ENCODE measurements around the gene DISP2. TPM values are rescaled to one million over a fixed set of nuclear protein-coding genes. Genes with fewer than 3 reads are reported as not detected.

Gene DISP2
- total and polyA plus RNA-seq, 9 of the 15 experiments (the other 6 are each of a cell fraction or from before 2014, with no cell fraction given): 0.06 to 0.89 (median 0.15) TPM; not detected in 1

GRCh38 chr15:40421246-40422157, 63.5 kb downstream of the DISP2 start (continued):
- TF ChIP-seq MAZ (CRISPR knock-in tag; conservative IDR thresholded peaks at IDR 0.05 in 1 of 2, IDR thresholded peaks at IDR 0.05 in 1 of 2) (peak in 1 of 2 experiments; percentile 68; a peak in 2 of 4 replicates), HLTF (IDR thresholded peaks at IDR 0.05) (no peak), HDAC1 (IDR thresholded peaks at IDR 0.05) (no peak), CXXC5 (CRISPR knock-in tag; IDR thresholded peaks at IDR 0.05) (peak; percentile 53; the same call in 1 of the 2 replicates), HCFC1 (IDR thresholded peaks at IDR 0.05; ENCODE audit: low read depth, low read length) (no peak), JUND (IDR thresholded peaks at IDR 0.05; ENCODE audit: borderline replicate concordance, low read depth, low read length) (peak; percentile 36; the same call in 1 of the 2 replicates), JUND (tag; IDR thresholded peaks at IDR 0.05; ENCODE audit: borderline replicate concordance, low read depth, low read length) (no peak), ZNF121 (CRISPR knock-in tag; conservative IDR thresholded peaks at IDR 0.05) (no peak), CTCFL (IDR thresholded peaks at IDR 0.05; ENCODE audit: borderline replicate concordance, insufficient read depth, low read depth, low read length, poor library complexity, severe bottlenecking) (peak; percentile 34), NFE2L1 (tag; IDR thresholded peaks at IDR 0.05; ENCODE audit: borderline replicate concordance, low read depth) (no peak), CHD2 (IDR thresholded peaks at IDR 0.05; ENCODE audit: low read depth, low read length) (no peak), E4F1 (CRISPR knock-in tag; IDR thresholded peaks at IDR 0.05; ENCODE audit: borderline replicate concordance) (no peak), MYC (IDR thresholded peaks at IDR 0.05; ENCODE audit: low read depth, low read length) (peak; percentile 40; the same call in 1 of the 2 replicates), MYC (CRISPR knock-in tag; IDR thresholded peaks at IDR 0.05; ENCODE audit: borderline replicate concordance, low read depth) (no peak), PHB (CRISPR knock-in tag; IDR thresholded peaks at IDR 0.05) (no peak), GABPB1 (CRISPR knock-in tag; IDR thresholded peaks at IDR 0.05) (no peak), PML (IDR thresholded peaks at IDR 0.05; ENCODE audit: low read length) (no peak), RB1 (IDR thresholded peaks at IDR 0.05; ENCODE audit: low read depth) (peak; percentile 90; the same call in 1 of the 2 replicates)
- TF ChIP-seq, protein P1, sequence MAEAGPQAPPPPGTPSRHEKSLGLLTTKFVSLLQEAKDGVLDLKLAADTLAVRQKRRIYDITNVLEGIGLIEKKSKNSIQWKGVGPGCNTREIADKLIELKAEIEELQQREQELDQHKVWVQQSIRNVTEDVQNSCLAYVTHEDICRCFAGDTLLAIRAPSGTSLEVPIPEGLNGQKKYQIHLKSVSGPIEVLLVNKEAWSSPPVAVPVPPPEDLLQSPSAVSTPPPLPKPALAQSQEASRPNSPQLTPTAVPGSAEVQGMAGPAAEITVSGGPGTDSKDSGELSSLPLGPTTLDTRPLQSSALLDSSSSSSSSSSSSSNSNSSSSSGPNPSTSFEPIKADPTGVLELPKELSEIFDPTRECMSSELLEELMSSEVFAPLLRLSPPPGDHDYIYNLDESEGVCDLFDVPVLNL (CRISPR knock-in tag; IDR thresholded peaks at IDR 0.05; ENCODE audit: low read depth): no peak
- TF ChIP-seq, protein P2, sequence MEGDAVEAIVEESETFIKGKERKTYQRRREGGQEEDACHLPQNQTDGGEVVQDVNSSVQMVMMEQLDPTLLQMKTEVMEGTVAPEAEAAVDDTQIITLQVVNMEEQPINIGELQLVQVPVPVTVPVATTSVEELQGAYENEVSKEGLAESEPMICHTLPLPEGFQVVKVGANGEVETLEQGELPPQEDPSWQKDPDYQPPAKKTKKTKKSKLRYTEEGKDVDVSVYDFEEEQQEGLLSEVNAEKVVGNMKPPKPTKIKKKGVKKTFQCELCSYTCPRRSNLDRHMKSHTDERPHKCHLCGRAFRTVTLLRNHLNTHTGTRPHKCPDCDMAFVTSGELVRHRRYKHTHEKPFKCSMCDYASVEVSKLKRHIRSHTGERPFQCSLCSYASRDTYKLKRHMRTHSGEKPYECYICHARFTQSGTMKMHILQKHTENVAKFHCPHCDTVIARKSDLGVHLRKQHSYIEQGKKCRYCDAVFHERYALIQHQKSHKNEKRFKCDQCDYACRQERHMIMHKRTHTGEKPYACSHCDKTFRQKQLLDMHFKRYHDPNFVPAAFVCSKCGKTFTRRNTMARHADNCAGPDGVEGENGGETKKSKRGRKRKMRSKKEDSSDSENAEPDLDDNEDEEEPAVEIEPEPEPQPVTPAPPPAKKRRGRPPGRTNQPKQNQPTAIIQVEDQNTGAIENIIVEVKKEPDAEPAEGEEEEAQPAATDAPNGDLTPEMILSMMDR (IDR thresholded peaks at IDR 0.05 in 2 of 3, conservative IDR thresholded peaks at IDR 0.05 in 1 of 3; ENCODE audit: insufficient read depth in 2 of 3, low read depth in 1 of 3, low read length in 3 of 3): peak; percentile 93 to 97 (median 94)

All from K562 (cell line).